GM21825 (cell line): Measurements from ENCODE around the gene PCBD1.
"Not testable (repeated sequence)": the region's sequence is repeated elsewhere in the genome, so short reads cannot be mapped to it uniquely, and the experiment has no call there.

Experiments
- ATAC-seq: cut with Tn5 transposase; IDR thresholded peaks from one replicate; pipeline ENCODE4 v1.9.1; 2021; ENCODE audit warnings: mild to moderate bottlenecking, moderate library complexity; ENCODE audit not compliant: unreplicated experiment

The PCBD1 gene

GRCh38 chr10:70879207-70879606 lies 9.2 kb downstream of the PCBD1 start:
- ATAC-seq = no peak

- ATAC-seq = no peak
These were observed 14.3 kb downstream of the PCBD1 start for GRCh38 chr10:70874061-70874460.

- no peak for ATAC-seq
These were observed 16.1 kb downstream of the PCBD1 start for GRCh38 chr10:70872291-70872690.

- ATAC-seq = no peak
These were observed 21.9 kb downstream of the PCBD1 start for GRCh38 chr10:70866424-70866823.

GRCh38 chr10:70864935-70865334 lies 23.4 kb downstream of the PCBD1 start:
- no peak for ATAC-seq

GRCh38 chr10:70863470-70864160 lies 24.8 kb downstream of the PCBD1 start:
- no peak for ATAC-seq

- ATAC-seq = not testable (repeated sequence)
These were observed 26.7 kb downstream of the PCBD1 start for GRCh38 chr10:70861495-70862197.

- no peak for ATAC-seq
These were observed 29.6 kb downstream of the PCBD1 start for GRCh38 chr10:70858759-70859158.

GRCh38 chr10:70856454-70856853 lies 31.9 kb downstream of the PCBD1 start:
- ATAC-seq = no peak

GRCh38 chr10:70853457-70853856 lies 34.9 kb downstream of the PCBD1 start:
- ATAC-seq = no peak

- no peak for ATAC-seq
These were observed 35.3 kb downstream of the PCBD1 start for GRCh38 chr10:70853038-70853437.

- no peak for ATAC-seq
These were observed 36.5 kb downstream of the PCBD1 start for GRCh38 chr10:70851597-70852475.

- no peak for ATAC-seq
These were observed 38.3 kb downstream of the PCBD1 start for GRCh38 chr10:70850097-70850496.

GRCh38 chr10:70849582-70850016 lies 38.8 kb downstream of the PCBD1 start:
- ATAC-seq = no peak

- ATAC-seq = no peak
These were observed 40.6 kb downstream of the PCBD1 start for GRCh38 chr10:70847659-70848360.

- no peak for ATAC-seq
These were observed 41.6 kb downstream of the PCBD1 start for GRCh38 chr10:70846795-70847194.

- ATAC-seq = no peak
These were observed 42.5 kb downstream of the PCBD1 start for GRCh38 chr10:70845816-70846215.

- ATAC-seq = no peak
These were observed 43.1 kb downstream of the PCBD1 start for GRCh38 chr10:70845256-70845655.

- no peak for ATAC-seq
These were observed 44.4 kb downstream of the PCBD1 start for GRCh38 chr10:70843776-70844489.

- no peak for ATAC-seq
These were observed 45.0 kb downstream of the PCBD1 start for GRCh38 chr10:70843333-70843732.
